GM19351 (cell line): ENCODE results near the gene PGM2.

ENCODE experiments used
- ATAC-seq: cut with Tn5 transposase; IDR thresholded peaks from one replicate; pipeline ENCODE4 v1.9.1; 2021; ENCODE audit warnings: mild to moderate bottlenecking, moderate library complexity; ENCODE audit not compliant: unreplicated experiment

PGM2 gene

GRCh38 chr4:37895271-37895670 lies 68.8 kb downstream of the PGM2 start:
- ATAC-seq, result no peak

GRCh38 chr4:37896206-37896860 lies 69.8 kb downstream of the PGM2 start:
- no peak for ATAC-seq

- no peak for ATAC-seq
Observed at GRCh38 chr4:37902212-37902611, 75.7 kb downstream of the PGM2 start.

GRCh38 chr4:37902738-37903693 lies 76.5 kb downstream of the PGM2 start:
- no peak for ATAC-seq

GRCh38 chr4:37903901-37904300 lies 77.4 kb downstream of the PGM2 start:
- no peak for ATAC-seq

GRCh38 chr4:37904824-37905223 lies 78.3 kb downstream of the PGM2 start:
- ATAC-seq, result no peak

- no peak for ATAC-seq
Observed at GRCh38 chr4:37905533-37906169, 79.2 kb downstream of the PGM2 start.

GRCh38 chr4:37908488-37909331 lies 82.2 kb downstream of the PGM2 start:
- ATAC-seq, result no peak

- no peak for ATAC-seq
Observed at GRCh38 chr4:37909332-37910090, 83.0 kb downstream of the PGM2 start.

GRCh38 chr4:37910091-37910486 lies 83.6 kb downstream of the PGM2 start:
- no peak for ATAC-seq
